ENCODE results near the gene NTF3.

Gene NTF3

GRCh38 chr12:5390174-5390799 is 41.6 kb upstream of the NTF3 start:
- H3K4me1 ChIP-seq (ENCODE audit: control insufficient read depth, low read length): no peaks in the 10 kb centered on the region
- H3K9me2 ChIP-seq (replicated peaks; ENCODE audit: control insufficient read depth, low read length): no peaks in the 10 kb centered on the region
- H3K4me3 ChIP-seq (ENCODE audit: low read length): no peak overlapping the region
- H3K36me3 ChIP-seq (ENCODE audit: control insufficient read depth, low read length): no peaks in the 10 kb centered on the region
- H3K27me3 ChIP-seq (ENCODE audit: control insufficient read depth, low read length): peaks cover 11% of the 10 kb centered on the region; the same call in 1 of the 2 replicates
- no peak overlapping the region for H3K27ac ChIP-seq (ENCODE audit: low read depth, low read length)
- H3F3A ChIP-seq (ENCODE audit: control insufficient read depth, insufficient read depth): no peaks in the 10 kb centered on the region
- H4K20me1 ChIP-seq (ENCODE audit: control insufficient read depth, insufficient read depth, low read depth, low read length): no peaks in the 10 kb centered on the region
- H3K4me2 ChIP-seq (ENCODE audit: low read length): no peak overlapping the region
- TF ChIP-seq, protein P1, sequence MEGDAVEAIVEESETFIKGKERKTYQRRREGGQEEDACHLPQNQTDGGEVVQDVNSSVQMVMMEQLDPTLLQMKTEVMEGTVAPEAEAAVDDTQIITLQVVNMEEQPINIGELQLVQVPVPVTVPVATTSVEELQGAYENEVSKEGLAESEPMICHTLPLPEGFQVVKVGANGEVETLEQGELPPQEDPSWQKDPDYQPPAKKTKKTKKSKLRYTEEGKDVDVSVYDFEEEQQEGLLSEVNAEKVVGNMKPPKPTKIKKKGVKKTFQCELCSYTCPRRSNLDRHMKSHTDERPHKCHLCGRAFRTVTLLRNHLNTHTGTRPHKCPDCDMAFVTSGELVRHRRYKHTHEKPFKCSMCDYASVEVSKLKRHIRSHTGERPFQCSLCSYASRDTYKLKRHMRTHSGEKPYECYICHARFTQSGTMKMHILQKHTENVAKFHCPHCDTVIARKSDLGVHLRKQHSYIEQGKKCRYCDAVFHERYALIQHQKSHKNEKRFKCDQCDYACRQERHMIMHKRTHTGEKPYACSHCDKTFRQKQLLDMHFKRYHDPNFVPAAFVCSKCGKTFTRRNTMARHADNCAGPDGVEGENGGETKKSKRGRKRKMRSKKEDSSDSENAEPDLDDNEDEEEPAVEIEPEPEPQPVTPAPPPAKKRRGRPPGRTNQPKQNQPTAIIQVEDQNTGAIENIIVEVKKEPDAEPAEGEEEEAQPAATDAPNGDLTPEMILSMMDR (IDR thresholded peaks at IDR 0.05; ENCODE audit: low read depth, low read length, poor library complexity, severe bottlenecking): no peak
- no peak for TF ChIP-seq EZH2phosphoT487 (IDR thresholded peaks at IDR 0.05; ENCODE audit: borderline replicate concordance, low read length)
- no peaks in the 10 kb centered on the region for H3K9me3 ChIP-seq (ENCODE audit: control insufficient read depth, insufficient read depth, low read length)
- H3K79me2 ChIP-seq (ENCODE audit: control insufficient read depth, low read length): no peaks in the 10 kb centered on the region

- H3K9me2 ChIP-seq (replicated peaks; ENCODE audit: control insufficient read depth, low read length): no peaks in the 10 kb centered on the region
- H3K27ac ChIP-seq (ENCODE audit: low read depth, low read length): no peak overlapping the region
- no peak overlapping the region for H3K4me2 ChIP-seq (ENCODE audit: low read length)
- no peak for TF ChIP-seq EZH2phosphoT487 (IDR thresholded peaks at IDR 0.05; ENCODE audit: borderline replicate concordance, low read length)
- TF ChIP-seq, protein P1 (IDR thresholded peaks at IDR 0.05; ENCODE audit: low read depth, low read length, poor library complexity, severe bottlenecking): no peak
- no peaks in the 10 kb centered on the region for H3K9me3 ChIP-seq (ENCODE audit: control insufficient read depth, insufficient read depth, low read length)
- H3K4me3 ChIP-seq (ENCODE audit: low read length): no peak overlapping the region
- peaks cover 15% of the 10 kb centered on the region for H3K27me3 ChIP-seq (ENCODE audit: control insufficient read depth, low read length)
- no peaks in the 10 kb centered on the region for H3F3A ChIP-seq (ENCODE audit: control insufficient read depth, insufficient read depth)
- no peaks in the 10 kb centered on the region for H3K4me1 ChIP-seq (ENCODE audit: control insufficient read depth, low read length)
- H4K20me1 ChIP-seq (ENCODE audit: control insufficient read depth, insufficient read depth, low read depth, low read length): no peaks in the 10 kb centered on the region
- H3K79me2 ChIP-seq (ENCODE audit: control insufficient read depth, low read length): no peaks in the 10 kb centered on the region
- no peaks in the 10 kb centered on the region for H3K36me3 ChIP-seq (ENCODE audit: control insufficient read depth, low read length)
These were observed 40.3 kb upstream of the NTF3 start for GRCh38 chr12:5391653-5392052.

DNA sequence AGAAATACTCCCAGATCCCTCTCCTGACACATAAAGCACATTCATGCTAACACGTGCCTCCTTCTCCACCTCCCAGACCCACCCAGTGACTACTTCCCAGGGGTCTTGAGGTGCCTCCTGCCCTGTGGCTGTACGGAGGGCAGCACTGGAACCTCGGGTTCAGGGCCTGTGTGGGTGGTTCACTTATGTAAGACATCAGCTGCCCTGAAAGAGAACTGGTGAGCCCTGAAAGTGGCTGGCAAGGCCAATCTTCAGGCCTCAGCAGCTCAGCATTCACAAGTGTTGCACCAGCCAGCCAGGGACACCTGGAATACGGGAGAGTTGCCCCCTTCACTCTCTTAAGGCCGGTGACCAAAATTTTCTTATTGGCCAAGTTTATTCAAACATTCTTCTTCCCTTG is 38.9 kb upstream of the NTF3 start:
- Histone ChIP-seq H3K27ac (ENCODE audit: low read depth, low read length) (no peak overlapping the region), H3K36me3 (ENCODE audit: control insufficient read depth, low read length) (no peaks in the 10 kb centered on the region), H4K20me1 (ENCODE audit: control insufficient read depth, insufficient read depth, low read depth, low read length) (no peaks in the 10 kb centered on the region), H3K79me2 (ENCODE audit: control insufficient read depth, low read length) (no peaks in the 10 kb centered on the region), H3K27me3 (ENCODE audit: control insufficient read depth, low read length) (peaks cover 15% of the 10 kb centered on the region), H3K9me2 (replicated peaks; ENCODE audit: control insufficient read depth, low read length) (no peaks in the 10 kb centered on the region), H3K9me3 (ENCODE audit: control insufficient read depth, insufficient read depth, low read length) (no peaks in the 10 kb centered on the region), H3K4me1 (ENCODE audit: control insufficient read depth, low read length) (no peaks in the 10 kb centered on the region), H3K4me2 (ENCODE audit: low read length) (no peak overlapping the region), H3K4me3 (ENCODE audit: low read length) (no peak overlapping the region), H3F3A (ENCODE audit: control insufficient read depth, insufficient read depth) (no peaks in the 10 kb centered on the region)
- no peak for TF ChIP-seq EZH2phosphoT487 (IDR thresholded peaks at IDR 0.05; ENCODE audit: borderline replicate concordance, low read length)
- TF ChIP-seq, protein P1 (IDR thresholded peaks at IDR 0.05; ENCODE audit: low read depth, low read length, poor library complexity, severe bottlenecking): no peak
